ENCODE results near the gene CNNM3.
"Not testable (repeated sequence)": the region's sequence is repeated elsewhere in the genome, so short reads cannot be mapped to it uniquely, and the experiment has no call there.

The CNNM3 gene

GRCh38 chr2:96787411-96787810 lies 28.7 kb upstream of the CNNM3 start:
- H3K36me3 ChIP-seq (ENCODE audit: control insufficient read depth, insufficient read depth, low read length) = no peaks in the 10 kb centered on the region
- no peak overlapping the region for H3K27ac ChIP-seq (ENCODE audit: low read depth, low read length)
- no peaks in the 10 kb centered on the region for H3K4me1 ChIP-seq (ENCODE audit: control insufficient read depth, insufficient read depth, low read length)
- no peak overlapping the region for H3K9ac ChIP-seq (ENCODE audit: low read depth, low read length)
- no peaks in the 10 kb centered on the region for H3K27me3 ChIP-seq (ENCODE audit: control insufficient read depth, insufficient read depth, low read length)
- no peaks in the 10 kb centered on the region for H3K9me3 ChIP-seq (ENCODE audit: control insufficient read depth, insufficient read depth, low read length)
- H3K4me3 ChIP-seq (ENCODE audit: low read depth, low read length) = no peak overlapping the region

- Histone ChIP-seq H3K4me1 (ENCODE audit: control insufficient read depth, insufficient read depth, low read length) (no peaks in the 10 kb centered on the region), H3K27ac (ENCODE audit: low read depth, low read length) (no peak overlapping the region), H3K4me3 (ENCODE audit: low read depth, low read length) (no peak overlapping the region), H3K36me3 (ENCODE audit: control insufficient read depth, insufficient read depth, low read length) (no peaks in the 10 kb centered on the region), H3K27me3 (ENCODE audit: control insufficient read depth, insufficient read depth, low read length) (no peaks in the 10 kb centered on the region), H3K9ac (ENCODE audit: low read depth, low read length) (no peak overlapping the region), H3K9me3 (ENCODE audit: control insufficient read depth, insufficient read depth, low read length) (no peaks in the 10 kb centered on the region)
Observed at GRCh38 chr2:96788442-96789244, 27.4 kb upstream of the CNNM3 start.

- H3K27me3 ChIP-seq (ENCODE audit: control insufficient read depth, insufficient read depth, low read length) = no peaks in the 10 kb centered on the region
- H3K36me3 ChIP-seq (ENCODE audit: control insufficient read depth, insufficient read depth, low read length) = no peaks in the 10 kb centered on the region
- no peaks in the 10 kb centered on the region for H3K4me1 ChIP-seq (ENCODE audit: control insufficient read depth, insufficient read depth, low read length)
- H3K9me3 ChIP-seq (ENCODE audit: control insufficient read depth, insufficient read depth, low read length) = no peaks in the 10 kb centered on the region
- no peak overlapping the region for H3K9ac ChIP-seq (ENCODE audit: low read depth, low read length)
- no peak overlapping the region for H3K27ac ChIP-seq (ENCODE audit: low read depth, low read length)
- H3K4me3 ChIP-seq (ENCODE audit: low read depth, low read length) = no peak overlapping the region
Observed at GRCh38 chr2:96789245-96789617, 26.8 kb upstream of the CNNM3 start.

GRCh38 chr2:96792772-96793749 lies 23.0 kb upstream of the CNNM3 start:
- Histone ChIP-seq H3K4me3 (ENCODE audit: low read depth, low read length) (no peak overlapping the region), H3K27me3 (ENCODE audit: control insufficient read depth, insufficient read depth, low read length) (no peaks in the 10 kb centered on the region), H3K9ac (ENCODE audit: low read depth, low read length) (no peak overlapping the region), H3K9me3 (ENCODE audit: control insufficient read depth, insufficient read depth, low read length) (no peaks in the 10 kb centered on the region), H3K4me1 (ENCODE audit: control insufficient read depth, insufficient read depth, low read length) (no peaks in the 10 kb centered on the region), H3K36me3 (ENCODE audit: control insufficient read depth, insufficient read depth, low read length) (peaks cover 7% of the 10 kb centered on the region; the same call in 1 of the 2 replicates), H3K27ac (ENCODE audit: low read depth, low read length) (no peak overlapping the region)

GRCh38 chr2:96795076-96795475 lies 21.0 kb upstream of the CNNM3 start:
- Histone ChIP-seq H3K9ac (ENCODE audit: low read depth, low read length) (no peak overlapping the region), H3K4me1 (ENCODE audit: control insufficient read depth, insufficient read depth, low read length) (no peaks in the 10 kb centered on the region), H3K27ac (ENCODE audit: low read depth, low read length) (no peak overlapping the region), H3K9me3 (ENCODE audit: control insufficient read depth, insufficient read depth, low read length) (no peaks in the 10 kb centered on the region), H3K4me3 (ENCODE audit: low read depth, low read length) (no peak overlapping the region), H3K36me3 (ENCODE audit: control insufficient read depth, insufficient read depth, low read length) (peaks cover 13% of the 10 kb centered on the region), H3K27me3 (ENCODE audit: control insufficient read depth, insufficient read depth, low read length) (no peaks in the 10 kb centered on the region)

GRCh38 chr2:96796497-96796896 lies 19.6 kb upstream of the CNNM3 start:
- not testable (repeated sequence) for H3K27me3 ChIP-seq (ENCODE audit: control insufficient read depth, insufficient read depth, low read length); H3K9me3 ChIP-seq (ENCODE audit: control insufficient read depth, insufficient read depth, low read length); H3K27ac ChIP-seq (ENCODE audit: low read depth, low read length); H3K4me3 ChIP-seq (ENCODE audit: low read depth, low read length); H3K4me1 ChIP-seq (ENCODE audit: control insufficient read depth, insufficient read depth, low read length); H3K9ac ChIP-seq (ENCODE audit: low read depth, low read length)
- H3K36me3 ChIP-seq (ENCODE audit: control insufficient read depth, insufficient read depth, low read length) = peaks cover 15% of the 10 kb centered on the region

- Histone ChIP-seq H3K4me1 (ENCODE audit: control insufficient read depth, insufficient read depth, low read length) (0 out of 2 replicates have a peak, but pooled peaks cover 2% of the 10 kb centered on the region), H3K27ac (ENCODE audit: low read depth, low read length) (no peak overlapping the region), H3K9me3 (ENCODE audit: control insufficient read depth, insufficient read depth, low read length) (no peaks in the 10 kb centered on the region), H3K27me3 (ENCODE audit: control insufficient read depth, insufficient read depth, low read length) (no peaks in the 10 kb centered on the region), H3K36me3 (ENCODE audit: control insufficient read depth, insufficient read depth, low read length) (peaks cover 20% of the 10 kb centered on the region), H3K9ac (ENCODE audit: low read depth, low read length) (no peak overlapping the region), H3K4me3 (ENCODE audit: low read depth, low read length) (no peak overlapping the region)
Observed at GRCh38 chr2:96797066-96797625, 18.9 kb upstream of the CNNM3 start.

- no peak overlapping the region for H3K4me3 ChIP-seq (ENCODE audit: low read depth, low read length)
- 0 out of 2 replicates have a peak, but pooled peaks cover 2% of the 10 kb centered on the region for H3K4me1 ChIP-seq (ENCODE audit: control insufficient read depth, insufficient read depth, low read length)
- H3K27ac ChIP-seq (ENCODE audit: low read depth, low read length) = no peak overlapping the region
- H3K9me3 ChIP-seq (ENCODE audit: control insufficient read depth, insufficient read depth, low read length) = no peaks in the 10 kb centered on the region
- H3K36me3 ChIP-seq (ENCODE audit: control insufficient read depth, insufficient read depth, low read length) = peaks cover 20% of the 10 kb centered on the region
- no peak overlapping the region for H3K9ac ChIP-seq (ENCODE audit: low read depth, low read length)
- H3K27me3 ChIP-seq (ENCODE audit: control insufficient read depth, insufficient read depth, low read length) = no peaks in the 10 kb centered on the region
Observed at GRCh38 chr2:96798733-96799622, 17.1 kb upstream of the CNNM3 start.

GRCh38 chr2:96799623-96799935 lies 16.5 kb upstream of the CNNM3 start:
- H3K27ac ChIP-seq (ENCODE audit: low read depth, low read length) = no peak overlapping the region
- H3K27me3 ChIP-seq (ENCODE audit: control insufficient read depth, insufficient read depth, low read length) = no peaks in the 10 kb centered on the region
- no peak overlapping the region for H3K9ac ChIP-seq (ENCODE audit: low read depth, low read length)
- H3K36me3 ChIP-seq (ENCODE audit: control insufficient read depth, insufficient read depth, low read length) = peaks cover 20% of the 10 kb centered on the region
- H3K4me3 ChIP-seq (ENCODE audit: low read depth, low read length) = no peak overlapping the region
- no peaks in the 10 kb centered on the region for H3K9me3 ChIP-seq (ENCODE audit: control insufficient read depth, insufficient read depth, low read length)
- H3K4me1 ChIP-seq (ENCODE audit: control insufficient read depth, insufficient read depth, low read length) = 0 out of 2 replicates have a peak, but pooled peaks cover 2% of the 10 kb centered on the region
